ENCODE measurements around the gene GGCX.

- no peak for TF ChIP-seq EP300 (IDR thresholded peaks at IDR 0.05; ENCODE audit: low read depth)
- TF ChIP-seq, protein P1, sequence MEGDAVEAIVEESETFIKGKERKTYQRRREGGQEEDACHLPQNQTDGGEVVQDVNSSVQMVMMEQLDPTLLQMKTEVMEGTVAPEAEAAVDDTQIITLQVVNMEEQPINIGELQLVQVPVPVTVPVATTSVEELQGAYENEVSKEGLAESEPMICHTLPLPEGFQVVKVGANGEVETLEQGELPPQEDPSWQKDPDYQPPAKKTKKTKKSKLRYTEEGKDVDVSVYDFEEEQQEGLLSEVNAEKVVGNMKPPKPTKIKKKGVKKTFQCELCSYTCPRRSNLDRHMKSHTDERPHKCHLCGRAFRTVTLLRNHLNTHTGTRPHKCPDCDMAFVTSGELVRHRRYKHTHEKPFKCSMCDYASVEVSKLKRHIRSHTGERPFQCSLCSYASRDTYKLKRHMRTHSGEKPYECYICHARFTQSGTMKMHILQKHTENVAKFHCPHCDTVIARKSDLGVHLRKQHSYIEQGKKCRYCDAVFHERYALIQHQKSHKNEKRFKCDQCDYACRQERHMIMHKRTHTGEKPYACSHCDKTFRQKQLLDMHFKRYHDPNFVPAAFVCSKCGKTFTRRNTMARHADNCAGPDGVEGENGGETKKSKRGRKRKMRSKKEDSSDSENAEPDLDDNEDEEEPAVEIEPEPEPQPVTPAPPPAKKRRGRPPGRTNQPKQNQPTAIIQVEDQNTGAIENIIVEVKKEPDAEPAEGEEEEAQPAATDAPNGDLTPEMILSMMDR (IDR thresholded peaks at IDR 0.05) = no peak
These were observed 15.7 kb upstream of the GGCX start for GRCh38 chr2:85577063-85577385.
